Measurements from ENCODE around the gene PRX.

- TF ChIP-seq CTCF (conservative IDR thresholded peaks at IDR 0.05; ENCODE audit: low read length) = no peak
- TF ChIP-seq EZH2phosphoT487 (IDR thresholded peaks at IDR 0.05; ENCODE audit: borderline replicate concordance) = no peak
These were observed 36.8 kb downstream of the PRX start for GRCh38 chr19:40376286-40376862.

Measured in Loucy (cell line).